HG02759 (cell line): ENCODE results near the gene RBFOX1.

Experiments used
- ATAC-seq: cut with Tn5 transposase; IDR thresholded peaks from one replicate; pipeline ENCODE4 v1.9.1; 2021; ENCODE audit warnings: mild to moderate bottlenecking, moderate library complexity; ENCODE audit not compliant: unreplicated experiment

RBFOX1 gene

GRCh38 chr16:7650431-7650830 lies 317.8 kb downstream of the RBFOX1 start:
- ATAC-seq = no peak

- no peak for ATAC-seq
Measured at GRCh38 chr16:7651803-7652570, 319.3 kb downstream of the RBFOX1 start.

- no peak for ATAC-seq
Measured at GRCh38 chr16:7653746-7654461, 321.3 kb downstream of the RBFOX1 start.

GRCh38 chr16:7675628-7676027 lies 343.0 kb downstream of the RBFOX1 start:
- no peak for ATAC-seq

- ATAC-seq = no peak
Measured at GRCh38 chr16:7680296-7680695, 347.7 kb downstream of the RBFOX1 start.

GRCh38 chr16:7688811-7689210 lies 356.2 kb downstream of the RBFOX1 start:
- ATAC-seq = no peak

- ATAC-seq = no peak
Measured at GRCh38 chr16:7689234-7689633, 356.6 kb downstream of the RBFOX1 start.

- ATAC-seq = no peak
Measured at GRCh38 chr16:7691533-7691932, 358.9 kb downstream of the RBFOX1 start.

- ATAC-seq = no peak
Measured at GRCh38 chr16:7703672-7704071, 371.0 kb downstream of the RBFOX1 start.

- no peak for ATAC-seq
Measured at GRCh38 chr16:7705885-7706284, 373.2 kb downstream of the RBFOX1 start.

GRCh38 chr16:7709186-7709585 lies 376.5 kb downstream of the RBFOX1 start:
- no peak for ATAC-seq

- no peak for ATAC-seq
Measured at GRCh38 chr16:7713244-7713643, 380.6 kb downstream of the RBFOX1 start.

GRCh38 chr16:7714775-7715174 lies 382.1 kb downstream of the RBFOX1 start:
- no peak for ATAC-seq

- no peak for ATAC-seq
Measured at GRCh38 chr16:7716660-7717550, 384.3 kb downstream of the RBFOX1 start.

GRCh38 chr16:7722761-7723160 lies 390.1 kb downstream of the RBFOX1 start:
- ATAC-seq = no peak

GRCh38 chr16:7731141-7731540 lies 398.5 kb downstream of the RBFOX1 start:
- ATAC-seq = no peak

- no peak for ATAC-seq
Measured at GRCh38 chr16:7736138-7736665, 403.6 kb downstream of the RBFOX1 start.

- ATAC-seq = no peak
Measured at GRCh38 chr16:7742626-7743025, 410.0 kb downstream of the RBFOX1 start.

- no peak for ATAC-seq
Measured at GRCh38 chr16:7744546-7745264, 412.1 kb downstream of the RBFOX1 start.

- ATAC-seq = no peak
Measured at GRCh38 chr16:7745276-7745675, 412.6 kb downstream of the RBFOX1 start.
